ENCODE measurements around the gene MRPL46. TPM values are rescaled to one million over a fixed set of nuclear protein-coding genes. Genes with fewer than 3 reads are reported as not detected.

MRPL46 gene
- total RNA-seq, 1 experiment from 2014 or later: 30.5 TPM

- TF ChIP-seq ATF3 (IDR thresholded peaks at IDR 0.05): no peak
Observed at GRCh38 chr15:88419830-88420229, 47.4 kb downstream of the MRPL46 start (continued).

Other genes with a start within 250 kb of the MRPL46 start
- gene NTRK3, start 210.6 kb downstream of the MRPL46 start, total RNA-seq (2021; ENCODE audit: unreplicated experiment): not detected
- 47.4 TPM for gene MRPS11, start 320 bp upstream of the MRPL46 start, total RNA-seq (2021; ENCODE audit: unreplicated experiment)
- 2.5 TPM for gene DET1, start 79.3 kb upstream of the MRPL46 start, total RNA-seq (2021; ENCODE audit: unreplicated experiment)
- gene AEN, start 154.0 kb upstream of the MRPL46 start, total RNA-seq (2021; ENCODE audit: unreplicated experiment): 36.2 TPM
- gene ISG20, start 171.6 kb upstream of the MRPL46 start, total RNA-seq (2021; ENCODE audit: unreplicated experiment): 11.0 TPM

Measured in HCT116 (cell line).